ENCODE results near the gene GLYR1. TPM values are rescaled to one million over a fixed set of nuclear protein-coding genes. Genes with fewer than 3 reads are reported as not detected.

GLYR1 gene
- total RNA-seq, 1 donor from 2014 or later: 115 TPM

DNA sequence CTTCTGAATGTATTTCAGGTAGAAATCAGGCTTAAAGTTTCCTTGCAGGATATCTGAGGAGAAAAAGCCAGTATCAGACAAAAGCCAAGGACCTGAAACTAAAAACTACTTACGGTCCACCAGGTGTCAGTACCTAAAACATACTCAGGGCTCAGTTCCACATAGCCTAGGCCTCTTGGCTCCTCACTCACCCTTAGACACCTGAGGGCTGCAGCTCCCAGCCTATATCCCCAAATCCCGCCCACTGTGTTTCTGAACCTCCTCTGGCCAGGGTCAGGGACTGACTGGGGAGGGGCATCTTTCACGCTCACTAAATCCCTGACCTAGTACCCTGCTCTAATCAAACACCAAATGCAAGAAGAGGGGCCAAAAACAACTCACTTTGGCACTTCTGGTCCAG lies 35.8 kb downstream of the GLYR1 start:
- intact Hi-C loops (cut with micrococcal nuclease): no loop called here

DNA sequence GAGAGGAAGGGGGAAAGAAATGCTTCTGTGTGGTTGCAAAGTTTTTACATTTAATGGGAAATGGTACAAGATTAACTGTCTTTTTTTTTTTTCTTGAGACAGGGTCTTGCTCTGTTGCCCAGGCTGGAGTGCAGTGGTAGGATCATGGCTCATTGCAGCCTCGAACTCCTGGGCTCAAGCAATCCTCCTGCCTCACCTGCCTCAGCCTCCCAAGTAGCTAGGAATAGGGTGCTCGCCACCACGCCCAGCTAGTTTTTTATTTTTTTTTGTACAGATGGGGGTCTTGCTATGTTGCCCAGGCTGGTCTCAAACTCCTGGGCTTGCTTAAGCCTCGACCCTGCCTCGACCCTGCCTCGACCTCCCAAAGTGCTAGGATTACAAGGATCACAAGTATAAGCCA lies 40.8 kb downstream of the GLYR1 start:
- intact Hi-C loops (cut with micrococcal nuclease): no loop called here

DNA sequence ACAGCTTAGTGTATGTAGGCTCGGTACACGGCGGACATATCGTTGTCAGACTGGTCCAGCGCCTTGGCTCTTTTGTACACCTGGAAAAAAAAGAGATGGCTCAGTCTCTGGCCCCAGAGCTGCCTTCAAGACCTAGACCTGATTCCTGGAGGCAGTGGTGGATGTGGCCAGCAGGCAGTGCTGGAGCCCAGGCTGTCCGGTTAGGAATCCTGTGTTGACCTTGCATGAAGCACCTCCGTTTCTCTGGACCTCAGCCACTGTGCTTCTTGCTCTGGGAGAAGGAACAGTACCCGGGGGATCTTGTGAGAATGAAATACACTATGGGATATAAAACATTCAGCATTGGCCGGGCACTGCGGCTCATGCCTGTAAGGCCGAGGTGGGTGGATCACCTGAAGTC lies 41.9 kb downstream of the GLYR1 start:
- intact Hi-C loops (cut with micrococcal nuclease): no loop called here

DNA sequence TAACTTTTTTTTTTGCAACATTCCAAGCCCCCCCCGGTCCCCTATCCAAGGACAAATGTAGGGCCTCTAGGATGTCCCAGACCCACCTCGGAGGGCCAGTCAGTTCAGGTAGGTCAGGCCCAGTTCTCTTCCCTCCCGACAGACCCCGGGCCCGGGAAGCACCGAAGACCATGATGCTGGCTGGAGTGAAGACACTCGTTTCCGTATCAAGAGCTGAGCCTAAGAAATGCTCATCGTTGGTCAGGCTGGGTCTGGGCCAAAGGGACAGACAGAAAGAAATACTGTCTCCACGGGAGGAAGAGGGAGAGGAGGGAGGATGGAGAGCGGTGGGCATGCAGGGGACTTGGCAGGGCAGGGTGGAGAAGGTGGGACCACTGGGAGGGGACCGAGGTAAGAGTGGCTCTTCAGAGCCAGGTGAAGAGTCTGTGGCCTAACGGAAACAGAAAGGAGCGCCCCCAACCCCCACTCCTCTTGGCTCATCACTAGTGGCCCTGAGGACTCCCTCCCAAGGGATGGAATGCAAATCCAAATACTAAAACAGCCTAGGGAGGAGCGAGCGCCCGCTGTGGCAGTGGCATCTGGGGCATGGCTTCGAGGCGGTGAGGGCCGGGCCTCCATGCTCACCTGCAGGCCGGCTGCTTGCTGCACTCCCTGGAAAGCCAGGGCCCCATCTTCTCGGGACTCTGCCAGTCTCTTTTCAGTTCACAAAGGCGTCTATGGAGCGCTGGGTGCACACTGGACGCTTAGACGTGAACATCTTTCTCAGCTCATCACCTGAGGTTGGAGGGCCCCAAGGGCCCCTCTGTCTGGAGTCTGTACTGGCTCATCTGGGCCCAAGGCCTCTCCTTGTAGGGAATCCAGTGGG lies 43.0 kb downstream of the GLYR1 start:
- intact Hi-C loops (cut with micrococcal nuclease): loop anchor here (1.0 to 5.0 kb wide), 4 partner anchors 179 to 552 kb away; partner anchors contain the start of genes CORO7, MGRN1 and NAGPA

DNA sequence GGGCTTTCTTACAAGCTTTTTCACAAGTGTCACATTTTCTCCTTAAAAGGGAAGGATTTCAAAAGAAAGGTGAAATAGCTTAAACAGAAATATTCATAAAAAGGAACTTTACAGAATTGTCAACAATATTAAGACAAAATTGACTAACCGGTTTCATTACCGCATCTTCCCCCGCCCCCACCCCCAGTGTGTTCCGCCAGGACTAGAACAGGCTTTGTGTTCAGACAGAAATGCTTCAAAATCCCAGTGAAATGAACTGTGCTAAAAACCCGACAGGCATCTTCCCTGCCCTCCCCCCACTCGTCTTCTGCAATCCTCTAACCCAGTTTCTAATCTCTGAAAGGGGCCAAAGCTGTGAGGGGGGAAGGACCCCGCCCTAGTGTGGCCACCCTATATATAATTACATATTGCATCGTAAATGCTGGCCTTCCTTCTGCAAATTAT lies 43.7 kb downstream of the GLYR1 start:
- intact Hi-C loops (cut with micrococcal nuclease): loop anchor here (1.0 to 5.0 kb wide), 4 partner anchors 179 to 551 kb away; partner anchors contain the start of genes CORO7, MGRN1 and NAGPA

DNA sequence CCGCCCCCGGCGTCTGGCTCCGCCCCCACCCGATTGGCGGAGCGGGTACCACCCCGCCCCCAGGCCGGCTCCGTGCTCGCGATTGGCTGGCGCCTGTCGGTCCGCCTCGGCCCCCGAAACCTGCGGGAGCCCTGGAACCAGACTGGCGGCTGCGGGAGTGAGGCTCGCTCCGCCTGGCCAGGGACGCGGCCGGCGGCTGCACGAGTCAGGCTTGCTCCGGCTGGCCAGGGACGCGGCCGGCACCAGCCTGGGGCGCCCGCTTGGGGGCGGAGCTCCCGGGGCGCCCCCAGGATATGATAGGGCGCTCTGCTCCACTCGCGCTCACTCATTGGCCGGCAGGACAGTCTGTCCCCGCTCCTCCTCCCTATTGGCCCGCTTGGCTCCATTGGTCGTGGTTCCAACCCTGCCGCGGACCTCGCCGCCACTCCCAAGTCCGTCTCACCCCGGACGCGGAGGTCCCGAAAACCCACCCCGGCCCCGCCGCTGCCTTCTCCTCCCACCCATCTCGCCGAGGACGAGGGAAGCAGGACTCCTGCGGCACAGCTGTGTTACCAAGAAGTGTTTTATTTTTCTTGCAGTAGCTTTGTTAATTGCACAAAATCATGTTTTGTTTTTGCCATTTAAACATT lies 44.3 kb downstream of the GLYR1 start:
- intact Hi-C loops (cut with micrococcal nuclease): loop anchor here (1.0 to 5.0 kb wide), 11 partner anchors 34 to 550 kb away; partner anchors contain the start of genes ALG1, ANKS3, CORO7 and DNAAF8

DNA sequence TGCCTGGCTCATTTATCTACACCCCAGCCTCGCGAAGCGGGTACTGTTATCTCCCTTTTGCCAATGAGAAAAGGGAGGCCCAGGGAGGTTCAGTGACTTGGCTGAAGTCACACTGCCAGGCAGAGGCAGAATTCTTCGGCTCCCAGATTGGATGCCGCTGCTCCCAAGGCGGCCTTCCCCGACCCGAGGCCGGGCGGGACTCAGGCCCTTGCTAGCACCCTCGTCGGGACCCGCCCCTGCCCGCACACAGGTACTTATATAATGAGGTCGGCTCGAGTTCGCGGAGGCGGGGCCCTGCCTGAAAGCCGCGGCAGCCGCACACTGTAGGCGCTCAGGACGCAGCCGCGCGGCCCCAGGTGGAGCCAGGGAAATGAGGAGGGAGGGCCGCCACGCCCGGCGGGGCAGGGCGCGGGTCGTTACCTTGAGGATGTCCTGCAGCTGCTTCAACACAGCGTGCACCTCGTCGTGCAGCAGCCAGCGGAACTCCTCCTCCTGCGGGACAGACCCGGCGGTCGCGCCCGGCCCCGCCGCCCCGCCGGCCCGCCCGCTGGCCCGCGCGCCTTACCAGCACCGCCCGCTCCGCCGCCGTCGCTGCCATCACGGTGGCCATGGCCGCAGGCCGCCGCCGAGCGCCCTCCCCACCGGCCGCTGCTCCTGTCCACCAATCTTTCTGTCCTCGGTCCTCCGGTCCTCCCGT lies 45.0 kb downstream of the GLYR1 start, which contains the start of gene ROGDI:
Gene ROGDI, minus strand, starts transcription at position 672 of the 697 bp plus-strand sequence. Its CDS starts 62 bp downstream, at position 610.
- intact Hi-C loops (cut with micrococcal nuclease): loop anchor here (1.0 to 5.0 kb wide), 10 partner anchors 34 to 550 kb away; partner anchors contain the start of genes ALG1, ANKS3, CORO7 and DNAAF8

DNA sequence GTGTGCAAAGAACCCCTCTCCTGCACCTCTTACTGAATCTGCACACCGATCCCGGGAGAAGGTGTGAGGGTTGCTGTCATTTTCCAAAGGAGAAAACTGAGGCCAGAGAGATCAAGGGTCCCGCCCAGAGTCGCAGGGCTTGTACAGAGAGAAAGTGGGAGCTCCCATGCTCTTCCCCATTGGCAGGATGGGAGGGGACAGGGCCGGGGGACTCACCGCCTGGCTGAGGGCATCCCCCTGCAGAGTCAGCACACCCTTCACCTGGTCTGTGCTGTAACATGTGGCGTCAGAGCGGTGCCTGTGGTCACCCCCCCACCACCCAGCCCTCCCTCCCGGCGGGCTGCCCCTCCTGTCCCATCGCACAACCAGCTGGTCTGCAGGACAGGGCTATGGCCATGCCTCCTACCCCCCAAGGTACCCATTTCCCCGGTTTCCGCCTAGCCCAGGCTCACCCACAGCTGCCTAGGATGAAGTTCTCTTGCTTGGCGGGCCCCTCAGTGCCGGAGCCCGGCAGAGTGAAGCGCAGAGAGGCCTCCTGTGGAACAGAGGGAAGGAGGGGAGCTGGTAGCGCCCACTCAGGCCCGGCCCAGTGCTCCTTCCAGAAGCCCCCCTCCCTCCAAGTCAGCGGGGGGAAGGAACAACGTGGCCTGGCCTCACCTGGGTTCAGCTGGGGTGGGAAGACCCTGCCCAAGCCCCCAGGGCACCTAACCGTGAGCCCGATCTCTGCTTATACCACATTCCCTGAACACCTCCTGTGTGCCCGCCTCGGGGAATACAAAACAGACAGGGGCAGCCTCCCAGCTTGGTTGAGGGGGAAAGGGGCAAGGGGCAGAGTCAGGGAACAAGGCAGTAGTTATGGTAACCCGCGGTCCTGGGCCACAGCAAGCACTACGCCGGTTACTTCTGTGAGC lies 45.8 kb downstream of the GLYR1 start:
- intact Hi-C loops (cut with micrococcal nuclease): loop anchor here (5.0 kb wide), 1 partner anchor 549 kb away; no protein-coding TSS in a partner anchor

DNA sequence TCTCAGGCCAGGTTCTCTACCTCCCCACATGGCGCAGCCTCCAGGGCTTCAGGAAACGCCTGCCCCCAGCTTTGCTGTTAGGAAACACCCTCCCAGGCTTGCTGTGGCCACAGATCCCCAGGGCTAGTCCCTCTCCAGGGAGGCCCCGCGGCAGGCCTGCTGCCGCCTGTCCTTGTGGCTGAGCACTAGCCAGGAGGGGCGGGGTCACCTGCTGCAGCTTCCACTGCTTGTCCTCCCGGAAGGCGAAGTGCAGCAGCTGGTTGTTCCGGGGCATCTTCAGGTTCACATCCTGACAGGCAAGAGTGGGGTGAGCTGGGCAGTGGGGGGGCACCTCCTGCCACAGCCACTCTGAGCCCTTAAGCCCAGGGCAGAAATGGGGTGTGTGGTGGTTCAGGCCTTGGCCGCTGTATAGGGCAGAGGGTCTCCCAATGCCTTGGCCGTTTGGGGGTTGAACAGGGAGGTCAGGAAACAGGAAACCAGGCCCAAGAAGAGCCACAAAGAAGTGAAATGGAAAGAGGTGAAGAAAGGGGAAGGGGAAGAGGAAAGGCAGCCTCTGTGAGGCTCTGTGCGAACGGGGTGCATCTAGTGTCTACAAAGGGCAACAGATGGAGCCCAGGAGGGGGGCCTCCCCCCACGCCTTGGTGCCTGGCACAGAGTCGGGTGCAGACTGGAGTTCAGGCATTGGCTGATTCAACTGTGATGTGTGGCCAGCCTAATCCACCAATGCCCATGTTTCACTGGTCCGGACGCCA lies 46.6 kb downstream of the GLYR1 start:
- intact Hi-C loops (cut with micrococcal nuclease): loop anchor here (5.0 kb wide), 1 partner anchor 548 kb away; no protein-coding TSS in a partner anchor

DNA sequence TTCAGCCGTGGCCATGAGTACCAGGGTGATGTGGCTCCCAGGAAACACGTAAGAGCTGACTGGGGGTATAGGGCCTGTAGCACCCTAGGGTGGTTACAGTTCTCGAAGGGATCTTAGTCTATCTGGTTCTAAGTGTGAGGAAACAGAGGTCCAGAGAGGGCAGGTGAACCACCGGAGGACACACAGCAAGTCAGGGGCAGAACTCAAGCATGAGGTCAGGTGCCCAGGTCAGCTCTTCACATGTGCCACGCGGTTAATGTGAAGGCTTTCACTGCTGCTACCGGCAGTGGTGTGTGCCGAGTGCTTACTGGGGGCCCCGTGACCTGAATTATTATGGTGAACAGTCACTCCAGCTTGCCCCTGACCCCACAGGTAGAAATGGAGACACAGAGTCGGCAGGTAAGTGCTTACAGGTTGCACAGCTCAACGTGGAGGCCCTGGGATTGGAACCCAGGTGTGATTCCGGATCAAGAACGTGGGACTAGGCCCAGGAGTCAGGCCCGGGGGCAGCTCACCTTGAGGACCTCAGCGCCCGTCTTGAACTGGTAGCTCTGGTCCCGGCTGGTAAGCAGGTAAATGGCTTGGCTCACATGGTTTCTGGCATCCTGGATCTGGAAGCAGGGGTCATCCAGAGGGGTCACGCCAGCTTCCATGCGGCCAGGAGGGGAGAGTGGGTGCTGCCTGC lies 47.8 kb downstream of the GLYR1 start:
- intact Hi-C loops (cut with micrococcal nuclease): no loop called here

DNA sequence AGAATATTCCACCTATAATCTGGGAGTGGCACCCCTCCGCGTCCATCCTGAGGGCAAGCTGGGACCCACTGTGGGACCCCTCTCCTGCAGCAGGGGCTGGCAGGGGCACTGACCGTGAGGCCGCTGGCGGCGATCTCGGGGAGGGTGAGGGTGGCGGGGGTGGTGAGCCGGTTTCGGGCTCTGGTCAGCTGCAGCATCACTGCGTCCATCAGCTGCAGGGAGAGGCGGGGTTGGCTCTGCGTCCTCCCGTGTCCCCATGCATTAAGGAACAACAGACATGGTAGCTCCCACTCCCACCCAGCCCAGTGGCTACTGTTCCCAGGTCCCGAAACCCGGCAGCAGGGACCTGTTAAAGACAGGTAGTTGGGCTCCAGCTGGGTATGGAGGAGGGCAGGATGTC lies 48.6 kb downstream of the GLYR1 start:
- intact Hi-C loops (cut with micrococcal nuclease): no loop called here

DNA sequence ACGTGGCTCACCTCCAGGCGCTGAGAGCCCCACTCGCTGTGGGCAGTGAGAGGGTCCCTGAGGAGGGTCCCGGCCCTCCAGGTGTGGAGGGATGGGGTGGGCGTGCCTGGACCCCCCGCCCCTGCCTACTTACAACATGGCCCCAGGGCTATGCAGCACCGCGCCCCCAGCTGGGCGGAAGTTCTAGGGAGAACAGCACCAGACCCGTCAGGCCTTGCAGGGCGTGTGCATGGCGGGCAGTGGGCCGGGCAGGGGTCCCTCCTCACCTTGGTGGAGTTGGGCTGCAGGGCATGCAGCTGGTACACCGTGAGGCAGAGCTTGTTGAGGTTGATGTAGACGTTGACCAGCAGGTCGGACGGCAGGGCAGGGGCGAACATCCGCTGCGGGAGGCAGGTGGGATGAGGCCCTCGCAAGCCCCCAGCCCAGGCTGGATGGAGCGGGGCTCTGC lies 49.3 kb downstream of the GLYR1 start:
- intact Hi-C loops (cut with micrococcal nuclease): no loop called here

DNA sequence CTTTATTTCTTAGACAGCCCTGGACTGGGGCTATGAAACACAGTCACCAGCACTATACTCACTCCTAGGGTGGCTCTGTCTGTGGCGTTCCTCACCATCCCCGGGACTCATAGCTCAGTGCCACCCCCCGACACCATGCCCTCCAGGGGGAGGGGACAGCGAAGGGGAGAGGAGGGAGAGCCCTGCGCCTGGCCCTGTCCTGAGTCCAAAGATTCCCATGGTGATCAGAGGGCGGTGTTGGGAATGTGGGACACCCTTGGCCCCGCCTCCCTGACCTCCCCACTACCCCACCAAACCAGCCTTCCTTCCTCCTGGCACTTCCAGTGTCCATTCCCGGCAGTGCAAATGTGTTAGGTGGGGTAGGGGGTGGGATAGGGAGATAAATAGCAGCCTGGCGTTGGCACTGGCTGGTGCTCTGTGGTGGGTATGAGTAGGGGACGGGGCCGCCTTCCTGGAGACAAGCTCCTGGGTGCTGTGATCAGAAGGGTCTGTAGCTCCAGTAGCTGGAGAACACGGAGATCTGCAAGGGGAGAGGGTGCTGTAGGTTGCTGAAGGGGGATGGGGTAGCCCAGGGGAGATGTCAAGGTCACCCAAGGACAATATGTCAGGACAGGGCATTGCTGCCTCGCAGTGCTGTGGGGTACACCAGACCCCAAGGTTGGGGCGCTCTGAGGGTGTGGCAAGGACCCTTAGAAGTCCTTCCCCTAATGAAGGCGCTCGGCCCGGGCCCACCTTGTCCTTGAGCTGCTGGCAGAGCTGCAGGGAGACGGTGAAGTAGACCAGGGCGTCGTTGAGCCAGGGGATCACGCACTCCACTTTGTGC lies 49.9 kb downstream of the GLYR1 start:
- intact Hi-C loops (cut with micrococcal nuclease): no loop called here

DNA sequence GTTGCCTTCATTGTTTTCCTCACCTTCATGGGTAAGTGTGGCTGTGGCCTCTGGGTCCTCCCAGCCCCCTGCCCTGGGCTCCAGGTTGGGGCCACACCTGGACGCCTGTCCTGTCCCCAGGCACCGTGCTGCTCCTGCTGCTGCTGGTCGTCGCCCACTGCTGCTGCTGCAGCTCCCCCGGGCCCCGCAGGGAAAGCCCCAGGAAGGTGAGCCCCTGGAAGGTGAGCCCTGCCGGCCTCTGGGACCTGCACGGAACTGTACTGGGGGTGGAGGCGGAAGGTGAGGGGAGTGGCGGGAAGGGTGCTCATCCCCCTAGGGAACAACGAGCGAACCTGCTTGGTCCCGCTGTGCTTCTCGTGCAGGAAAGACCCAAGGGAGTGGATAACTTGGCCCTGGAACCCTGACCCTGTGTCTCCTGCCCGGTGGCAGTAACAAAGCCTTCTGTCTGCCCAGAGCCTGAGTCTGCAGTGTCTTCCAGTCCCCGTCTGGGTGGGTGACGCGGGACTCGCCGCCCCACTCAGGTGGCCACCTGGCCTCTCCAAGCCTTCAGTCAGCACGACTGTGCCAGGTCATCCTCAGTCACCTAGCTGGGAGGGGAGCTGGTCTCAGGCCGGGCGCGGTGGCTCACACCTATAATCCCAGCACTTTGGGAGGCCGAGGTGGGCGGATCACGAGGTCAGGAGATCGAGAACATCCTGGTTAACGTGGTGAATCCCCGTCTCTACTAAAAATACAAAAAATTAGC lies 51.1 kb downstream of the GLYR1 start:
- intact Hi-C loops (cut with micrococcal nuclease): no loop called here

DNA sequence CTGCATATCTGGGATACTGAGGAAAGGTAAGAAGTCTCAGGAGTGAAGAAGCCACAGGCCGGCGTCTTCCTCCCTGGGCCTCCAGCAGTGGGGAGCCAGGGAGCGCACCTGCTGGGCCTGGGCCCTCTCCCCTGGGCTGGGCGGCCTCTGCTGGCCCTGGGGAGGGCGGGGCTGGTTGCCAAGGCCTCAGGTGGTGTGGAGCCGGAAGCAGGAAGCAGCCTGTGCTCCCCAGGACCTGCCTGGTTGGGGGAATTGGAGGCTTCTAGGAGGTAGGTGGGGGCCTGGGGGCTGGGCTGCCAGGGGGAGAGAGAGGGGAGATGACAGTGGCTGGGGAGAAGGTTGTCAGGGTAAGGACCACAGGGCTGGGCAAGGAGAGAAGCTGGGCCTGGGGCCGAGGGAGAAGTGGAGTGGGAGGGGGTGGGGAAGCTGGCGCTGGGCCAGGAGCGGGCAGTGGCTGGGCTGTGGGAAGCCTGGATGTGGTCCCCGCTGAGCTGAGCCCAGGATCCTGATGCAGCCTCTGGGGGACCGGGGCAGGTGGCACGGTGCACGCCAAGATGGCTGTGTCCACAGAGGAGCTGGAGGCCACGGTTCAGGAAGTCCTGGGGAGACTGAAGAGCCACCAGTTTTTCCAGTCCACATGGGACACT lies 51.8 kb downstream of the GLYR1 start, which contains the start of gene SMIM22:
Gene SMIM22, plus strand, starts transcription at position 189 of the 647 bp plus-strand sequence. Its CDS starts 366 bp downstream, at position 555.
- intact Hi-C loops (cut with micrococcal nuclease): no loop called here

DNA sequence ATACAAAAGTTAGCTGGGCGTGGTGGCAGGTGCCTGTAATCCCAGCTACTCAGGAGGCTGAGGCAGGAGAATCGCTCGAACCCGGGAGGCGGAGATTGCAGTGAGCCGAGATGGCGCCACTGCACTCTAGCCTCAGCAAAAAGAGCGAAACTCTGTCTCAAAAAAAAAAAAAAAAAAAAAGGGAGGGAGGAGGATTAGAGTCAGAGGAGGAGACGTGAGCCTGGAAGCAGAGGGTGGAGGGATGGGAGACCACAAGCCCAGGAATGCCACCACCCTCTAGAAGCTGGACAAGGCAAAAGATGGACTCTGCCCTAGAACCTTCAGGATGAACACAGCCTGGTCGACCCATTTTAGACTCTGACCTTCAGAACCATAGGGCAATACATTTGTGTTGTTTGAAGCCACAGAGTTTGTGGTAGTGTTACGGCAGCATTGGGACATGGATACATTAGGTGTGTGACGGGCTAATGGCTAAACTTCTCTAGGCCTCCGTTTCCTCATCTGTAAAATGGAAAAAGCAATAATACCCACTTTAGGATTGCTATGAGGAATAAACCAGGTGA lies 54.1 kb downstream of the GLYR1 start:
- intact Hi-C loops (cut with micrococcal nuclease): no loop called here
